Natural killer cell (primary cell): ENCODE measurements around the gene C1orf167. TPM values are rescaled to one million over a fixed set of nuclear protein-coding genes. Genes with fewer than 3 reads are reported as not detected.

ENCODE experiments used
- ATAC-seq, 3 donors: fragments of 150-1000 bp in 2 of 3; fragments of 200-7000 bp in 1 of 3; cut with Tn5 transposase; 1 replicate in 1 of 3; 2 replicates in 2 of 3; pipeline ENCODE4 v1.10.0; 2021; ENCODE audit warnings: mild to moderate bottlenecking in 2 of 3, moderate library complexity in 2 of 3
- DNase-seq, 2 donors: peaks; one replicate each; pipeline versions ENCODE4 v3.0.0 to v3.0.0-alpha.2; 2013 to 2021; ENCODE audit warnings: mixed read lengths in 1 of 2
- H3K27ac ChIP-seq: one replicate; pipeline ENCODE4 v1.5.1; 2013; ENCODE audit warnings: mild to moderate bottlenecking, low read length
- H3K27me3 ChIP-seq: one replicate; pipeline ENCODE4 v1.6.1; 2013; ENCODE audit warnings: low read length; ENCODE audit not compliant: control insufficient read depth, insufficient read depth
- H3K36me3 ChIP-seq: one replicate; pipeline ENCODE4 v1.6.1; 2013; ENCODE audit warnings: low read length; ENCODE audit not compliant: control insufficient read depth, insufficient read depth
- H3K4me1 ChIP-seq: one replicate; pipeline ENCODE4 v1.6.1; 2013; ENCODE audit warnings: low read length; ENCODE audit not compliant: control insufficient read depth, insufficient read depth
- H3K4me3 ChIP-seq: one replicate; pipeline ENCODE4 v1.5.1; 2013; ENCODE audit warnings: low read length
- H3K9me3 ChIP-seq: one replicate; pipeline ENCODE4 v1.6.1; 2013; ENCODE audit warnings: low read length; ENCODE audit not compliant: control insufficient read depth, insufficient read depth
- H3K27ac Mint-ChIP-seq, 2 donors: one replicate each; pipeline ENCODE4 v1.8.0; 2022; ENCODE audit warnings: mild to moderate bottlenecking in 2 of 2, mixed read lengths in 2 of 2, moderate library complexity in 1 of 2
- H3K27me3 Mint-ChIP-seq, 2 donors: one replicate each; pipeline ENCODE4 v1.8.0; 2022; ENCODE audit warnings: low read depth in 2 of 2, mixed read lengths in 2 of 2
- H3K36me3 Mint-ChIP-seq: one replicate; pipeline ENCODE4 v1.8.0; 2022; ENCODE audit warnings: mixed read lengths
- H3K4me1 Mint-ChIP-seq, 2 donors: one replicate each; pipeline ENCODE4 v1.8.0; 2022; ENCODE audit warnings: mixed read lengths in 2 of 2
- H3K4me3 Mint-ChIP-seq: one replicate; pipeline ENCODE4 v1.8.0; 2022; ENCODE audit warnings: mild to moderate bottlenecking, moderate library complexity, mixed read lengths
- H3K9me3 Mint-ChIP-seq, 2 donors: one replicate each; pipeline ENCODE4 v1.8.0; 2022; ENCODE audit warnings: mixed read lengths in 2 of 2
- WGBS: methylation state at CpG from one replicate; pipeline ENCODE4 v1.1.7; 2013; ENCODE audit warnings: missing lambda C conversion rate; ENCODE audit not compliant: insufficient coverage; 5-methylcytosine and 5-hydroxymethylcytosine counted together
- intact Hi-C: fragments of 100-400 bp; cut with micrococcal nuclease; formaldehyde crosslinking; loops from one replicate; pipeline ENCODE4 v1.14.2; 2022
- total RNA-seq, 4 donors: library from RNA; stranded (reverse); fragments of 120-200 nt in 1 of 4; gene quantifications; one replicate each; pipeline versions ENCODE4 v1.2.3 to v1.2.4, GENCODE V29; 2013 to 2022
- TF ChIP-seq, protein P1 (sequence below): fragments of 200-600 bp; IDR thresholded peaks from one replicate; pipeline ENCODE4 v1.8.0; 2022; ENCODE audit warnings: antibody characterized with exemption

C1orf167 gene
- total RNA-seq, 3 donors from 2014 or later (not counting 1 experiment from before 2014, with no cell fraction given): 0.15 TPM; not detected in 2

DNA sequence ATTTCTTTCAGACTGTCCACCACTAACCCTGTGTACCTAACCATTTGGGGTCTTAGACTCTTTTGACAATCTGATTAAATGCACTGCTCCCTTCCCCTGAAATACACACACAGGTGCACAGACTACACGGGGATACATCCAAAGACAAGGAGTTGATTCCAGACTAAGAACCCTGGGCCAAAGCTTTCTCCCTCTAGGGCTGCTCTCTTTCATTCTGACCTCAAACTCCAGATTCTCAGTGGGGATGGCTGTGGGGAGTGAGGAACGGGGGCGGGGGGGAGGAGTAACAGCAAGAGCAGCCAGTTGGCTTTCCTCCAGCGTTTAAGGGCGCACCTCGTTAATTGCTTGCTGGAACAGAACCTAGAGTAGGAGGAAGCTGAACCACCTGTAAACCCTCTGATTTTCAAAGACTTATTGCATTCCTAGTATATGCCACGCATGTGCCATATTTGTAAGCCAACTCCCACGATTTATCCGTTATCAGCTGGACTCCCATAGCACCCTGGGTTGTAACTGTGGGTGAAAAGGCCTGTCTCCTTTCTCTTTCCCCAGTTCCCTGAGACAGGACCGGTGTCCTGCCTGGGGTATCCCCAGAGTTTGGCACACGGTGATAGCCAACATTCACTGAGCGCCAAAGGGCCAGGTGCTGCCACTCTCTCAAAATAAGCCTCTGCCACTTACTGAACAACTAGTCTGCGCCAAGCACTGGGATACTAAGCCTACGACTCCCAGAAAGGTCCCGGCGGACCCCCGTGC, 42.9 kb downstream of the C1orf167 start:
- Mint-ChIP-seq H3K4me3 (peak overlapping the region; percentile 99), H3K27me3 (no peaks in the 10 kb centered on the region), H3K27ac (peak overlapping the region; percentile 95 to 97), H3K4me1 (peaks cover 68% of the 10 kb centered on the region in 2 donors), H3K9me3 (no peaks in the 10 kb centered on the region), H3K36me3 (no peaks in the 10 kb centered on the region)
- intact Hi-C loops: loop anchor here (10.0 kb wide), 1 partner anchor 150 kb away; the partner anchor contains the start of genes FBXO2 and FBXO44
- peaks cover 14% of the 10 kb centered on the region for H3K36me3 ChIP-seq
- 9% methylated on average over 17 of the region's 17 CpGs for WGBS
- H3K27me3 ChIP-seq: no peaks in the 10 kb centered on the region
- no peaks in the 10 kb centered on the region for H3K9me3 ChIP-seq
- ATAC-seq: no peak
- H3K4me3 ChIP-seq: peak overlapping the region; percentile 90
- TF ChIP-seq, protein P1, sequence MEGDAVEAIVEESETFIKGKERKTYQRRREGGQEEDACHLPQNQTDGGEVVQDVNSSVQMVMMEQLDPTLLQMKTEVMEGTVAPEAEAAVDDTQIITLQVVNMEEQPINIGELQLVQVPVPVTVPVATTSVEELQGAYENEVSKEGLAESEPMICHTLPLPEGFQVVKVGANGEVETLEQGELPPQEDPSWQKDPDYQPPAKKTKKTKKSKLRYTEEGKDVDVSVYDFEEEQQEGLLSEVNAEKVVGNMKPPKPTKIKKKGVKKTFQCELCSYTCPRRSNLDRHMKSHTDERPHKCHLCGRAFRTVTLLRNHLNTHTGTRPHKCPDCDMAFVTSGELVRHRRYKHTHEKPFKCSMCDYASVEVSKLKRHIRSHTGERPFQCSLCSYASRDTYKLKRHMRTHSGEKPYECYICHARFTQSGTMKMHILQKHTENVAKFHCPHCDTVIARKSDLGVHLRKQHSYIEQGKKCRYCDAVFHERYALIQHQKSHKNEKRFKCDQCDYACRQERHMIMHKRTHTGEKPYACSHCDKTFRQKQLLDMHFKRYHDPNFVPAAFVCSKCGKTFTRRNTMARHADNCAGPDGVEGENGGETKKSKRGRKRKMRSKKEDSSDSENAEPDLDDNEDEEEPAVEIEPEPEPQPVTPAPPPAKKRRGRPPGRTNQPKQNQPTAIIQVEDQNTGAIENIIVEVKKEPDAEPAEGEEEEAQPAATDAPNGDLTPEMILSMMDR: no peak
- DNase-seq: peak in 1 of 2 donors; percentile 64
- peaks cover 48% of the 10 kb centered on the region for H3K4me1 ChIP-seq
- H3K27ac ChIP-seq: peak overlapping the region; percentile 94

DNA sequence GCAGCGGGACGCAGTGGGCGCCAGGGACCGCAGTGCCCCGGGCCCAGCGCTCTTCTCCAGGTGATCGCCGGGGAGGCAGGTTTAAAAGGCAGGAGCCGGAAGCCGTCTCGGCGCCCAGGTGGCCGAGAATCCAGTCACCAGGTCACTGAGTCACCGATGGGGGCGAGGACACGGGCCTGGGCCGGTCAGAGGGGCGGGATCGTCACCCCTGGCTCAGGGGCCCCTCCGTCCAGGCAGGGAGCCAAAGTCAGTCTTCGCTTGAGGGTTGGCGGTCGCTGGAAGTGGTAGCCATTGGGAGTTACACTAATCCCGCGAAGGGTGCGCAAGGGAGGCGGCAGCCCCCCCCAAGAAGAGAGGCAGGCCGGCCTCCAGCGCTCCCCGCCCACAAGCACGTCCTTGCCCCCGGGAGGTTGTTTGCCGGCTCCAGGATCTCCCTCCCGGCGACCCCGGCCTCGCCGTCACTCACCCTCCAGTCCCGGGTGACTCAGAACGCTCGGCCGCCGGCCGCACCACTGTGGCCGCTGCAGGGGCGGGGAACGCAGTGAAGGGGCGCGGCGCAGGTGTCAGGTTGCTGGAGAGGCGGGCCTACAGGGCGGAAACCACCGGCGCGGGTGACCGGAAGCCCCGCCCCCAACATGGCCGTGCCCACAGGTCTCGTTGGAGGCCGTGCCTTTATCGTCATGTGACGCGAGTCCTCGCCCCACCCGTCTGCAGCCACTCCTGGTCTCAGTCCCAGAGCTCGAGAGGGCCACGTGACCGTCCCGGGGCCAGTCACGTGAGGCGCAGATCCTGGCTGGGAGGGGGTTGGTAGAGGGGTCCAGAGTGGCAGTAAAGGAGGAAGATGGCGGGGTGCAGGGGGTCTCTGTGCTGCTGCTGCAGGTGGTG, 43.7 kb downstream of the C1orf167 start, which contains the start of the genes CLCN6 and MTHFR:
Gene CLCN6, plus strand, starts transcription at position 770 of the 885 bp plus-strand sequence. Its CDS starts 72 bp downstream, at position 842.
Gene MTHFR, minus strand, starts transcription at position 543 of the 885 bp plus-strand sequence. CDS start 2,848 bp downstream, outside the sequence.
- Histone ChIP-seq H3K36me3 (peaks cover 8% of the 10 kb centered on the region), H3K4me1 (peaks cover 48% of the 10 kb centered on the region), H3K27me3 (no peaks in the 10 kb centered on the region), H3K27ac (peak within 1 kb of the TSS; percentile 94), H3K9me3 (no peaks in the 10 kb centered on the region), H3K4me3 (peak within 1 kb of the TSS; percentile 90)
- DNase-seq (peak; percentile 98 to 99), ATAC-seq (peak; percentile 77 to 93 (median 86))
- H3K4me1 Mint-ChIP-seq: peaks cover 63 to 68% of the 10 kb centered on the region in 2 donors
- under 1% methylated on average over 72 of the region's 72 CpGs for WGBS
- TF ChIP-seq, protein P1: no peak
- H3K9me3 Mint-ChIP-seq: no peaks in the 10 kb centered on the region
- H3K36me3 Mint-ChIP-seq: no peaks in the 10 kb centered on the region
- H3K27me3 Mint-ChIP-seq: no peaks in the 10 kb centered on the region
- intact Hi-C loops: loop anchor here (10.0 kb wide), 1 partner anchor 151 kb away; the partner anchor contains the start of genes FBXO2 and FBXO44
- H3K4me3 Mint-ChIP-seq: peak within 1 kb of the TSS; percentile 99
- H3K27ac Mint-ChIP-seq: peak within 1 kb of the TSS; percentile 95 to 97

DNA sequence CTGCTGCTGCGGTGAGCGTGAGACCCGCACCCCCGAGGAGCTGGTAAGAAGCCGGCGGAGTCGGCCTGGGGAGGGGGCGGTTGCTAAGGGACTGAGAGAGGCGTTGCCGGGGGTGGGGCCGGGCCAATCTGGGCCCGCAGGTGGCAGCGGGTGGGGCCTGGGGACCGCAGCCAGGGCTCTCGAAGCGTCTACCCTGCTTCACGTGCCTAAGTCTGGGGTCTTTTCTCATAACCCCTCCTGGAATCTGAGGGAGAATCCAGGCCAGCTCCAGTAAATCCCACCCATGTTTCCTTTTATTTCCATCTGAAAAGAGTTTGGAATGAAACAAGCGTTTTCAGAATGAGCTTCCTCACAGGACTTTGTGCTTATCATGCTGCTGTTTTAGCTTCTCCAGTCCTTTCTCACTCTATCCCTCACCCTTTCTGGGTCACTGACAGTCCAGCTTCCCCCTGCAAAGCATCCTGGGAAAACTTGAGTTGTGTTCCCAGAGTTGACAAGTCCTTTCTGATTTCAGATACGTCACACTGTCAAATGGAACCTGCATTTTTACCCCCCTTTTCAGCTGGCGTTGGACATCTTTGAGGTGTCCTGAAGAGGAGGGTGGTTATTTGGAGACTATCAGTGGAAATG, 44.4 kb downstream of the C1orf167 start:
- 2% methylated on average over 20 of the region's 20 CpGs for WGBS
- DNase-seq: peak in 1 of 2 donors; percentile 41
- peaks cover 48% of the 10 kb centered on the region for H3K4me1 ChIP-seq
- H3K27me3 ChIP-seq: no peaks in the 10 kb centered on the region
- H3K36me3 ChIP-seq: peaks cover 2% of the 10 kb centered on the region
- Mint-ChIP-seq H3K36me3 (no peaks in the 10 kb centered on the region), H3K4me1 (peaks cover 62 to 64% of the 10 kb centered on the region in 2 donors), H3K4me3 (peak overlapping the region; percentile 99), H3K27me3 (no peaks in the 10 kb centered on the region), H3K9me3 (no peaks in the 10 kb centered on the region), H3K27ac (peak overlapping the region; percentile 95 to 97)
- ATAC-seq: peak; percentile 39 to 66 (median 53)
- intact Hi-C loops: loop anchor here (10.0 kb wide), 1 partner anchor 152 kb away; the partner anchor contains the start of genes FBXO2 and FBXO44
- TF ChIP-seq, protein P1: no peak
- peak overlapping the region; percentile 94 for H3K27ac ChIP-seq
- H3K9me3 ChIP-seq: no peaks in the 10 kb centered on the region
- peak overlapping the region; percentile 90 for H3K4me3 ChIP-seq
